Tibial artery (tissue), 4 donors: ENCODE data around the gene AMBP.

Experiments used
- DNase-seq, 2 donors: peaks; one replicate each; pipeline ENCODE4 v3.0.0-alpha.2; 2019
- H3K27ac ChIP-seq, 2 donors: fragments of 200-600 bp; sonication (generic) in 1 of 2; 1 replicate in 1 of 2; 2 replicates in 1 of 2; pipeline ENCODE4 v1.5.1; 2018 to 2019; ENCODE audit warnings: mild to moderate bottlenecking in 1 of 2
- H3K27me3 ChIP-seq, 2 donors: fragments of 200-600 bp; sonication (generic) in 1 of 2; one replicate each; pipeline versions ENCODE4 v1.5.1 to v1.6.0; 2016 to 2019
- H3K36me3 ChIP-seq, 3 donors: fragments of 200-600 bp; sonication (generic) in 2 of 3; one replicate each; pipeline ENCODE4 v1.5.1; 2016 to 2019; ENCODE audit warnings: mild to moderate bottlenecking in 2 of 3
- H3K4me1 ChIP-seq, 4 donors: fragments of 200-600 bp; sonication (generic) in 2 of 4; 1 replicate in 3 of 4; 2 replicates in 1 of 4; pipeline ENCODE4 v1.5.1; 2016 to 2019
- H3K4me3 ChIP-seq, 2 donors: fragments of 200-600 bp; sonication (generic) in 1 of 2; 1 replicate in 1 of 2; 2 replicates in 1 of 2; pipeline ENCODE4 v1.5.1; 2018 to 2019; ENCODE audit warnings: mild to moderate bottlenecking in 2 of 2
- H3K9me3 ChIP-seq, 3 donors: fragments of 200-600 bp; sonication (generic) in 1 of 3; one replicate each; pipeline ENCODE4 v1.5.1; 2016 to 2019
- CTCF ChIP-seq, 2 experiments: fragments of 200-600 bp in 1 of 2; fragments of 450-650 bp in 1 of 2; IDR thresholded peaks; one replicate each; pipeline ENCODE4 v1.5.1; 2017 to 2019; ENCODE audit warnings: antibody characterized with exemption in 2 of 2, mild to moderate bottlenecking in 1 of 2, moderate library complexity in 1 of 2
- intact Hi-C: fragments of 100-400 bp; cut with DNase I; formaldehyde crosslinking; loops from one replicate; pipeline ENCODE4 v1.15.0; 2023; ENCODE audit warnings: low total_unique reads

AMBP gene

GRCh38 chr9:114080195-114080772, 2.2 kb upstream of the AMBP start:
- H3K36me3 ChIP-seq: no peaks in the 10 kb centered on the region
- no peak for DNase-seq
- H3K9me3 ChIP-seq: no peaks in the 10 kb centered on the region
- H3K4me3 ChIP-seq: no peak overlapping the region
- intact Hi-C loops: loop anchor here (10.0 kb wide), 1 partner anchor 205 kb away; no protein-coding TSS in a partner anchor
- peaks cover 0 to 13% (median 2%) of the 10 kb centered on the region in 4 donors for H3K4me1 ChIP-seq
- no peak overlapping the region for H3K27ac ChIP-seq
- H3K27me3 ChIP-seq: no peaks in the 10 kb centered on the region
- no peak for TF ChIP-seq CTCF (IDR thresholded peaks at IDR 0.05)

- no peaks in the 10 kb centered on the region for H3K27me3 ChIP-seq
- intact Hi-C loops: no loop called here
- no peak for TF ChIP-seq CTCF (IDR thresholded peaks at IDR 0.05)
- DNase-seq: no peak
- no peaks in the 10 kb centered on the region for H3K36me3 ChIP-seq
- H3K4me1 ChIP-seq: peaks cover 0 to 13% (median 2%) of the 10 kb centered on the region in 4 donors
- no peaks in the 10 kb centered on the region for H3K9me3 ChIP-seq
- no peak overlapping the region for H3K27ac ChIP-seq
- no peak overlapping the region for H3K4me3 ChIP-seq
Measured at GRCh38 chr9:114078781-114079156, 669 bp upstream of the AMBP start.

GRCh38 chr9:114077162-114077837, 800 bp downstream of the AMBP start:
- TF ChIP-seq CTCF (IDR thresholded peaks at IDR 0.05): no peak
- Histone ChIP-seq H3K36me3 (no peaks in the 10 kb centered on the region), H3K4me1 (peaks cover 0 to 16% (median 7%) of the 10 kb centered on the region in 4 donors), H3K27ac (no peak overlapping the region), H3K9me3 (no peaks in the 10 kb centered on the region), H3K4me3 (no peak overlapping the region), H3K27me3 (no peaks in the 10 kb centered on the region)
- intact Hi-C loops: no loop called here
- no peak for DNase-seq

- TF ChIP-seq CTCF (IDR thresholded peaks at IDR 0.05): no peak
- no peaks in the 10 kb centered on the region for H3K9me3 ChIP-seq
- H3K4me3 ChIP-seq: no peak overlapping the region
- no peak overlapping the region for H3K27ac ChIP-seq
- intact Hi-C loops: no loop called here
- H3K27me3 ChIP-seq: no peaks in the 10 kb centered on the region
- peak in 1 of 2 donors; percentile 28 for DNase-seq
- no peaks in the 10 kb centered on the region for H3K36me3 ChIP-seq
- peaks cover 0 to 24% (median 14%) of the 10 kb centered on the region in 4 donors for H3K4me1 ChIP-seq
Measured at GRCh38 chr9:114076237-114077161, 1.6 kb downstream of the AMBP start.

GRCh38 chr9:114075602-114076001, 2.5 kb downstream of the AMBP start:
- no peaks in the 10 kb centered on the region for H3K9me3 ChIP-seq
- H3K36me3 ChIP-seq: no peaks in the 10 kb centered on the region
- peaks cover 0 to 31% (median 16%) of the 10 kb centered on the region in 4 donors for H3K4me1 ChIP-seq
- TF ChIP-seq CTCF (IDR thresholded peaks at IDR 0.05): no peak
- H3K27me3 ChIP-seq: no peaks in the 10 kb centered on the region
- no peak for DNase-seq
- intact Hi-C loops: no loop called here
- H3K4me3 ChIP-seq: no peak overlapping the region
- H3K27ac ChIP-seq: no peak overlapping the region
